Lower leg skin (tissue), 4 donors: ENCODE results near the gene KLRC2. TPM values are rescaled to one million over a fixed set of nuclear protein-coding genes. Genes with fewer than 3 reads are reported as not detected.
"Not testable (repeated sequence)": the region's sequence is repeated elsewhere in the genome, so short reads cannot be mapped to it uniquely, and the experiment has no call there.

Experiments used
- DNase-seq, 2 donors: peaks; one replicate each; pipeline ENCODE4 v3.0.0-alpha.2; 2019; ENCODE audit warnings: low spot score in 2 of 2
- H3K4me3 ChIP-seq: fragments of 200-600 bp; sonication (generic); 2 replicates; pipeline ENCODE4 v1.5.1; 2017; ENCODE audit warnings: mild to moderate bottlenecking, low read depth; ENCODE audit not compliant: poor library complexity, severe bottlenecking
- CTCF ChIP-seq, 3 donors: fragments of 450-650 bp; IDR thresholded peaks; one replicate each; pipeline ENCODE4 v1.5.1; 2016; ENCODE audit warnings: antibody characterized with exemption in 3 of 3, mild to moderate bottlenecking in 3 of 3, moderate library complexity in 2 of 3
- POLR2A ChIP-seq, 2 donors: fragments of 450-650 bp; IDR thresholded peaks; one replicate each; pipeline ENCODE4 v1.6.1; 2016 to 2017; ENCODE audit warnings: antibody characterized with exemption in 2 of 2, mild to moderate bottlenecking in 1 of 2, moderate library complexity in 1 of 2
- WGBS, 2 donors: methylation state at CpG; one replicate each; pipeline ENCODE4 v1.1.5; 2018; 5-methylcytosine and 5-hydroxymethylcytosine counted together
- intact Hi-C: fragments of 100-400 bp; cut with DNase I; formaldehyde crosslinking; loops from one replicate; pipeline ENCODE4 v1.15.0; 2023; ENCODE audit warnings: low total_unique reads
- total RNA-seq, 4 donors: library from RNA; depleted of rRNA; stranded (reverse); fragments of >200 nt; gene quantifications; one replicate each; pipeline ENCODE4 v1.1.0, GENCODE V29; 2016

KLRC2 gene
- total RNA-seq: under 1 TPM in 1 of 4 donors, not detected in 3; 0.71 TPM

DNA sequence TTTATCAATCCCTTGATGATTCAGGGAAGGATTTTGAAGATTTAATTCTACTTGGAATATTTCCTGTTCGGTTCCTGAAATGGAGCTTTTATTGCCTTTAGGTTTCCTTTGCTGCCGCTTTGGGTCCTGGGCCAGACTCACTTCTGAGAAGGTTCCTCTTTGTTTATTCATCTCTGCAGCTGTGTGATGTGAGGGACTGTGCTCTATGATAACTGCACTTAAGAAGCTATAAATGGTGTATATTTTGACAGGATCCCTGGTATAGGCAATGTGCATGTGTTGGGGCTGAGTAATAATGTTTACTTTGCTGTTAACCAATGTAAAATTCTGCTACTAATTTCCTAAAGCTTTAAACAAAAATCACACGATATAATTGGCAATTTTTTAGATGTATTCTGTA is at the start of gene KLRC2:
KLRC2 (minus strand) TSS at position 195 of the 400 bp plus-strand sequence; CDS start at position 171, 24 bp downstream.
- DNase-seq, H3K4me3 ChIP-seq, intact Hi-C loops: not testable (repeated sequence)
- 50 to 56% methylated on average over 3 of the region's 3 CpGs for WGBS, 2 donors

DNA sequence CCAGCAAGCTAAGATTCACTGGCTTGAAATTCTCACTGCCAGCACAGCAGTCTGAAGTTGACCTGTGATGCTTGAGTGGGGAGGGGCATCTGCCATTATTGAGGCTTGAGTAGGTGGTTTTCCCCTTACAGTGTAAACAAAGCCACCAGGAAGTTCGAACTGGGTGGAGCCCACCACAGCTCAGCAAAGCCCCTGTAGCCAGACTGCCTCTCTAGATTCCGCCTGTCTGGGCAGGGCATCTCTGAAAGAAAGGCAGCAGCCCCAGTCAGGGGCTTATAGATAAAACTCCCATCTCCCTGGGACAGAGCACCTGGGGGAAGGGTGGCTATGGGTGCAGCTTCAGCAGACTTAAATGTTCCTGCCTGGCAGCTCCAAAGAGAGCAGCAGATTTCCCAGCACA is 46.1 kb upstream of the KLRC2 start:
- WGBS, 2 donors: 58 to 69% methylated on average over 2 of the region's 2 CpGs

DNA sequence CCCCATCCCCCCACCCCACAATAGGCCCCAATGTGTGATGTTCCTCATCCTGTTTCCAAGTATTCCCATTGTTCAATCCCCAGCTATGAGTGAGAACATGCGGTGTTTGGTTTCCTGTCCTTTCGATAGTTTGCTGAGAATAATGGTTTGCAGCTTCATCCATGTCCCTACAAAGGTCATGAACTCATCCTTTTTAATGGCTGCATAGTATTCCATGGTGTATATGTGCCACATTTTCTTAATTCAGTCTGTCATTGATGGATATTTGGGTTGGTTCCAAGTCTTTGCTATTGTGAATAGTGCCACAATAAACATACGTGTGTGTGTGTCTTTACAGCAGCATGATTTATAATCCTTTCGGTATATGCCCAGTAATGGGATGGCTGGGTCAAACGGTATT is 37.0 kb upstream of the KLRC2 start:
- WGBS, 2 donors: 90 to 95% methylated on average over 5 of the region's 5 CpGs
- H3K4me3 ChIP-seq, intact Hi-C loops, DNase-seq: not testable (repeated sequence)

More for the DNA sequence above, 46.1 kb upstream of the KLRC2 start:
- H3K4me3 ChIP-seq, DNase-seq: not testable (repeated sequence)
- intact Hi-C loops: loop anchor here (2.0 kb wide), 1 partner anchor 25 kb away; no protein-coding TSS in a partner anchor

GRCh38 chr12:10469701-10470100 is 33.9 kb upstream of the KLRC2 start:
- 80 to 88% methylated on average over 1 of the region's 1 CpG for WGBS, 2 donors
- no peak for DNase-seq
- intact Hi-C loops: no loop called here
- TF ChIP-seq POLR2A (IDR thresholded peaks at IDR 0.05): no peak
- TF ChIP-seq CTCF (IDR thresholded peaks at IDR 0.05): no peak
- H3K4me3 ChIP-seq: no peak overlapping the region

DNA sequence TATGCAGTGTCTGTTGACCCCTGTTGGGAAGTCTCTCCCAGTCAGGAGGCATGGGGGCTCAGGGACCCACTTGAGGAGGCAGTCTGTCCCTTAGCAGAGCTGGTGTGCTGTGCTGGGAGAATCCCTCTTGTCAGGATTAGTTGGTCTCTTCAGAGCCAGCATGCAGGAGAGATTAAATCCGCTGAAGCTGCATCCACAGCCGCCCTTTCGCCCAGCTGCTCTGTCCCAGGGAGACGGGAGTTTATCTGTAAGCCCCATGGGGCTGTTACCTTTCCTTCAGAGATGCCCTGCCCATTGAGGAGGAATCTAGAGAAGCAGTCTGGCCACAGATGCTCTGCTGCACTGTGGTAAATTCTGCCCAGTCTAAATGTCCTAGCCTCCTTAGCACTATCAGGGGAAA is 30.5 kb upstream of the KLRC2 start:
- WGBS, 2 donors: 93 to 94% methylated on average over 2 to 4 of the region's 4 CpGs
- no peak for TF ChIP-seq POLR2A (IDR thresholded peaks at IDR 0.05)
- no peak for TF ChIP-seq CTCF (IDR thresholded peaks at IDR 0.05)
- DNase-seq: no peak
- intact Hi-C loops: no loop called here
- H3K4me3 ChIP-seq: peak overlapping the region; percentile 6

DNA sequence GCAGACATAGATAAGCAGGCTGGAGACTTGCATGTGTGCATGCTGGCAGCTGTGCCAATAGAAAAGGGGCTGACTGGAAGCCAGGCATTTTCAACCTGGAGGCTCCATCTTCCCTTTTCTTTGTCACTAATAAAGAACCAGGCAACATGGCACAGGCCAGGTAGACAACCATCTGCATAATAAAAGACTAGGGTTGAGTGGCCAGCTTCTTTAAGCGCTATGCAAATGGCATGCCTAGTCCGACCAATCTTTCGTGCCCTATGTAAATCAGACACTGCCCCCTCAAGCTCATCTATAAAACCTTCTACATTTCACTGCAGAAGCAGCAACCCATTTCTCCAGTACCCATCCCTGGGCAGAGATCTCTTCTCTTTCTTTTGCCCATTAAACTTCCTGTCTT is 21.9 kb upstream of the KLRC2 start:
- TF ChIP-seq POLR2A (IDR thresholded peaks at IDR 0.05) (no peak), CTCF (IDR thresholded peaks at IDR 0.05) (no peak)
- intact Hi-C loops: loop anchor here (2.0 kb wide), 1 partner anchor 25 kb away; no protein-coding TSS in a partner anchor
- DNase-seq: no peak
- no peak overlapping the region for H3K4me3 ChIP-seq
- WGBS, 2 donors: 88 to 92% methylated on average over 3 of the region's 3 CpGs

DNA sequence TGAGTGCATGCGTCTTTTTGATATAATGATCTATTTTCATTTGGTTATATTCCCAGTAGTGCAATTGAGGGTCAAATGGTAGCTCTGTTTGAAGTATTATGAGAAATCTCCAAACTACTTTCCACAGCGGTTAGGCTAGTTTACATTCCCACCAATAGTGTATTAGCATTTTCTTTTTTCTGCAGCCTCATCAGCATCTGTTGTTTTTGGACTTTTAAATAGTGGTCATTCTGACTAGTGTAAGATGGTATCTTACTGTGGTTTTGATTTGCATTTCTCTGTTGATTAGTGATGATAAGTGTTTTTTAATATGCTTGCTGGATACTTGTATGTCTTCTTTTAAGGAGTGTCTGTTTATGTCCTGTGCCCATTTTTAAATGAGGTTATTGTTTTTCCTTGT is 21.0 kb upstream of the KLRC2 start:
- DNase-seq: no peak
- intact Hi-C loops: loop anchor here (2.0 kb wide), 1 partner anchor 26 kb away; no protein-coding TSS in a partner anchor
- 90 to 94% methylated on average over 2 of the region's 2 CpGs for WGBS, 2 donors

More for the DNA sequence above, 21.0 kb upstream of the KLRC2 start:
- no peak overlapping the region for H3K4me3 ChIP-seq
- TF ChIP-seq POLR2A (IDR thresholded peaks at IDR 0.05) (no peak), CTCF (IDR thresholded peaks at IDR 0.05) (no peak)
